GM19463 (cell line): ENCODE measurements around the gene MAMDC2.
A peak's percentile ranks its signal among the peaks of the same experiment; 100 is the strongest.

Experiments
- ATAC-seq: cut with Tn5 transposase; IDR thresholded peaks from one replicate; pipeline ENCODE4 v1.9.1; 2021; ENCODE audit warnings: mild to moderate bottlenecking, moderate library complexity; ENCODE audit not compliant: unreplicated experiment

Gene MAMDC2

DNA sequence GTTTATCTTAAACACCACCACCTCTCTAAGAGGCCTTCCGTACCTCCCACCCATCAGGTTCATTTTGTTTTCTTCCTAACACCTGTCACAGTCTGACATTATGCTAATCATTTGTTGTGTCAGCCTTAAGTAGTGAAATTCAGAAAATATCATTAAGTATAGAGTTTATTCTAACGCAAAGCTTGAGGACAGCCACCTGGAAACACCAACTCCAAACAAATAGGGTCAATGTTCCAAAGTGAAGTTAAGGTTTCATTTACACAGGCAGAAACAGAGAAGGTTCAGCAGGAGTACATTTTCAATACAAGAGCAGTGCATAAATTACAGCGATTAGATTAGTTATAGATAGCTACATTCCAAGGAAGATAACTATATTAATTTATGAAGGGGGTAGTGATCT lies 213.9 kb downstream of the MAMDC2 start:
- ATAC-seq = no peak

GRCh38 chr9:70257991-70258691 lies 214.5 kb downstream of the MAMDC2 start:
- ATAC-seq = peak; percentile 33

DNA sequence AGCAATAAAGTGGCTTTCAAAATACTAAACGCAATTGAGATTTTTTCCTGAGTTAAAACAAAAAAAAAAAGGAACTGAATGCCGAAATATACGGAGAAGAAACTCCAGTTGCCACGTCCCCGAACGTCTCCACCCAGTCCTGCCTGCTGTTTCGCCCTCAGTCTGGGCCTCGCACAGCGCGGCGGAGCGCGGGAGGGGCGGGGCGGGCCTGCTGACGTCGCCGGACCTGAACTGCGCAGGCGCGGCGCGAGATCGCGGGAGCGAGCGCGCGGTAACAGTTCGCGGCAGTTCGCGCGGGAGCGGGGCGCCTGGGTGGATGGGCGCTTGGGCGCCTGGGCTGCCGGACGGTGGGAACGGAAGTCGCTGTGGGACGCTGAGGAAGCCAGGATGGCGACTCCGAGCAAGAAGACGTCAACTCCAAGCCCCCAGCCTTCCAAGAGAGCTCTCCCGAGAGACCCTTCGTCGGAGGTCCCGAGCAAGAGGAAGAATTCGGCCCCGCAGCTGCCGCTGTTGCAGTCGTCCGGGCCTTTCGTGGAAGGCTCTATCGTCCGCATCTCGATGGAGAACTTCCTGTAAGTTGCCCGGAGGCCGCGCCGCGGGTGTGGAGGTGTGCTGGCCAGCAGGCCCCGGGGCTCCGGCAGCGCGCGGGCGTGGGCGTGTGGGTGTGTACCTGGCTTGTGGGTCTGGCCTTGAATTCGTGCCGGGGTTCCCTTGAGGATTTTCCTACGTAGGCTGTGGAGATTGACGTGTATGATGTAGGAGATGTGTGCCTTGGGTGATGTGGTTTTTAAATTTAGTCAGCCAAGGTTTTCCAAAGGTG lies 215.3 kb downstream of the MAMDC2 start, which contains the start of gene SMC5:
TSS of gene SMC5 (plus strand) at position 287 of the 820 bp plus-strand sequence. CDS start at position 388, 101 bp downstream.
- ATAC-seq = peak; percentile 72

- ATAC-seq = no peak
Measured at GRCh38 chr9:70259512-70259802, 215.8 kb downstream of the MAMDC2 start.

DNA sequence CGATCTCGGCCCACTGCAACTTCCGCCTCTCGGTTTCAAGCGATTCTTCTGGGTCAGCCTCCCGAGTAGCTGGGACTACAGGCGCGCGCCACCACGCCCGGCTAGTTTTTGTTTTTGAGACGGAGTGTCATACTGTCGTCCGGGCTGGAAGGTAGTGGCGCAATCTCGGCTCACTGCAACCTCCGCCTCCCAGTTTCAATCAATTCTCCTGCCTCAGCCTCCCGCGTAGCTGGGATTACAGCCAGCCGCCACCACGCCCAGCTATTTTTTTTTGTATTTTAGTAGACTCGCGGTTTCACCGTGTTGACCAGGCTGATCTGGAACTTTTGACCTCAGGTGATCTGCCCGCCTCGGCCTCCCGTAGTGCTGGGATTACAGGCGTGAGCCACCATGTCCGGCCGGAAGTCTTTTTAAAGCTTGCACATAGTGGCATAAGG lies 216.4 kb downstream of the MAMDC2 start:
- no peak for ATAC-seq

DNA sequence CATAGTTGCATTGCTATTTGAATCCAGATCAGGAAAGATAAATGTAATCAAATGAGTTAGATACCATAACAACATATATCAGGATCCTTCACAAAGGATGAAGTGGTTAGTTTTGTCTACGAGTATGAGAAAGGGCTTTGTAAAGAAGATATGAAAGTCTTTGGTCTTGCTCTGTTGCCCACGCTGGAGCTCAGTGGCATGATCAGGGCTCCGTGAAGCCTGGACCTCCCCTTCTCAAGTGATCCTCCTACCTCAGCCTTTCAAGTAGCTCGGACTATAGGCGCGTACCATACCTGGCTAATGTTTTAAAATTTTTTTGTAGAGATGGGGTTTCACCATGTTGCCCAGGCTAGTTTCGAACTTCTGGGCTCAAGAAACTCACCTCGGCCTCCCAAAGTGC lies 217.0 kb downstream of the MAMDC2 start:
- peak; percentile 24 for ATAC-seq

DNA sequence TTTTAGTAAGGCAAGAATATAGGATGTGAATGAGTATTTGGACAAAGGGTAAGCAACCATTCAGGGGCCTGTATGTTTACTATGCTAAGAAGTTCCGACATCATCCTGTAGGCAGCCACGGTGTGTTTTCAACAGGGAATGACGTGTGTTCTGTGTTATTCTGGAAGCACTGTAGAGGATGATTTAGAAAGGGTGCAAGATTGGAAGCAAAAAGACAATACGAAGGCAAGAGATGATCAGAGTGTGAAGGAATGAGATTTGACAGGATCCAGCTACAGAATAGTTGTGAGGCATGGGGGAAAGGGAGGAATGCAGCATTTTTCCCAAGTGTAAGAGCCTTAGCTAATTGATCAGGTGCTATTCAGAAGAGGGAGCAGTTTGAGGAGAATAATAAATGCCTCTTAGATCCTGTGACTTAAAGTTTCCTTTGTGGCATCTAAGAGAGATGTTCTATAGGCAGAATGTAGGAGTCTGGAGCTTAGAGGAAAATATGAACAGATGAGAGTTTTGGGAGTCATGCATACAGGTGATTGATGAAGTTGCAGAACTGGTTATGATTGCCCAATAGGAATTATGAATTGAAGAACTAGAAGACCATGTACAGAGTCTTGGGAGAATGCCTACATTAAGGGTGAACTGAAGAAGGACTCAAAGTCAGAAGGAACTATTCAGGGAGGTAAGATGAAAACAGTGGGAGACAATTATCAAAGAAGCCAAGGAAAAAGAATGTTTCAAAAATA lies 217.7 kb downstream of the MAMDC2 start:
- no peak for ATAC-seq

GRCh38 chr9:70262366-70262765 lies 218.7 kb downstream of the MAMDC2 start:
- no peak for ATAC-seq

DNA sequence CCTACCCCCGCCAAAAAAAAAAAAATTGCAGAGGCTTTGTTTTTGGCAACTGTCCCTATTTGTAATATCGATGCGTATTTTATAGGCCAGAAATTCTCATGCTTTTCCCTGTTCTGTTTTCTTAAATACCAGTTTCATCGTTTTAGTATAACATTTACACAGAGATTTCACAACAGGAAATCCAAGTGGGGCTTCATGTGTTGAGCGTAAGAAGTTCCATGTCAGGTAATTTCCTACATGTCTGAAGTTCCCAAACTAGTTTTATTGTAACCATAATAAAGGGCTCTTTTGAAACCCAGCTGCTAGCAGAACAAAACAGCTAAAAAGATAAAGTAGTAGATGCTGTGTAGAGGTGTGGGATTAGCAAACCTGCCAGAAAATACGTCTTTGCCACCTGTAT lies 219.3 kb downstream of the MAMDC2 start:
- no peak for ATAC-seq

GRCh38 chr9:70263421-70263820 lies 219.8 kb downstream of the MAMDC2 start:
- no peak for ATAC-seq
